Measurements from ENCODE around the gene OR52B2.
"Not testable (repeated sequence)": the region's sequence is repeated elsewhere in the genome, so short reads cannot be mapped to it uniquely, and the experiment has no call there.

The OR52B2 gene

DNA sequence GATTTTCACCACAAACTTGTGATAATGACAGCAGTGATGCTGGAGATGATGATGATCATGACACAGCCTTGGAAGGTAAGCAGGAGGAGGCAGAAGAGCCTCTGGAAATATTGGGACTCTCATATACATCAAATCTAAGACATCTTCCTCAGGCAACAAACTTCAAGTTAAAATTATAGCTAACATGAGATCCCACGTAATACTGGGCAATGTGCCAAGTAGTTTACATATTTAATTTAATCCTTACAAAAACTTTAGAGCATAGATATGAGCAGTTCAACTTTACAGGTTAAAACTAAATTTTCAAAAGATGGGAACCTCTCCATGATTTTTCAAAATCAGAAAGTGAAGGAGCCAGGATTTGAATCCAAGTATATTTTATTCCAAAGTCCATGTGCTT is 19.0 kb downstream of the OR52B2 start:
- no peak for DNase-seq

DNA sequence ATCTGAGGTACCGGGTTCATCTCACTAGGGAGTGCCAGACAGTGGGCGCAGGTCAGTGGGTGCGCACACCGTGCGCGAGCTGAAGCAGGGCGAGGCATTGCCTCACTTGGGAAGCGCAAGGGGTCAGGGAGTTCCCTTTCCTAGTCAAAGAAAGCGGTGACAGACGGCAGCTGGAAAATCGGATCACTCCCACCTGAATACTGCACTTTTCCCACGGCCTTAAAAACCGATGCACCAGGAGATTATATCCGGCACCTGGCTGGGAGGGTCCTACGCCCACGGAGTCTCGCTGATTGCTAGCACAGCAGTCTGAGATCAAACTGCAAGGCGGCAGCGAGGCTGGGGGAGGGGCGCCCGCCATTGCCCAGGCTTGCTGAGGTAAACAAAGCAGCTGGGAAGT is 26.4 kb downstream of the OR52B2 start:
- DNase-seq, result not testable (repeated sequence)

DNA sequence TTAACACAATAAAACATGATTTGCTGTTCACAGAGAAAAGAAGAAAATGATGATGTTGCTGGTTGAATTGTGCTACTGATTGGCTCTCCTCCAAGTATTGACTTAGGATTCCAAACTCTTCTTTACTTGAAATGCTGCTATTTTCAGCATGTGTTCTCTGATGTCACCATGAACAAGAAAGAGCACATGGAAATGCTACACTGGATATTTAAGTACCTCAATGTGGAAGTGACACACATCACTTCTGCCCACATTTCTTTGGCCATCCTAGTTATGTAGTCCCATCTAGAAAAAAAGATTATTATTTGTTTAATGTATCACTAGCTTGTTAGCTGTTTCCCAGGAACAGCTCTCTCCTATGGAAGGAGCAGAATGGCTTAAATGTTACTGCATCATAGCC is 27.2 kb downstream of the OR52B2 start:
- DNase-seq, result no peak

DNA sequence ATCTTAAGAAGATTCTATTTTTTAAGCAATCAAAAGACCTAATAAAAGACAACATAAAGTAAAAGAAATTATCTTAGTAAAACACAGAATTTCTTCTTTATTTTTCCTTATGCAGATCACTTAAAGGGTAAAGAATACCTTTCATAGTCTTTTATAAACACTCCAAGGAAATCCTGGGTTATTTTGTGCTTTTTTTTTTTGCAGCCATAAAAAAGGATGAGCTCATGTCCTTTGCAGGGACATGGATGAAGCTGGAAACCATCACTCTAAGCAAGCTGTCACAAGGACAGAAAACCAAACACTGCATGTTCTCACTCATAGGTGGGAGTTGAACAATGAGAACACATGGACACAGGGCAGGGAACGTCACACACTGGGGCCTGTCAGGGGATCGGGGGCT is 34.2 kb downstream of the OR52B2 start:
- DNase-seq, result not testable (repeated sequence)

DNA sequence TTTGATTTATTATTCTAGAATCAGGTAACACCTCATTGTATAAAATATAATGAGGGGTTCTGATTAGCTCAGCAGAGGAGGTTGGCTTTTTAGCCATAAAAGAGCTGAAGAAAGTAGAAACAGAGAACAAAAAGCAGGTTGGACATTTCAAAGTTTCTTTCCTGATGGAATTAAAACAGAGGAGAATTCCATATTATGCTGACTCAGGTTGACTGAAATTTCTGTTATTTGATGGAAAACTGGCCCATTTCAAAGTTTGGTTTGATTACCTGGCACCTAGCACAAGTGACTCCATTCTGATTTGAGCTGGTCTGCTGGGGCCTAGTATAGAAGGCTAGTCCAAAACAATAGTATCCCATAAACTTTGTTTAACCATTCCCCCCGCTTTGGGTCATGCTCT is 37.7 kb downstream of the OR52B2 start:
- no peak for DNase-seq

DNA sequence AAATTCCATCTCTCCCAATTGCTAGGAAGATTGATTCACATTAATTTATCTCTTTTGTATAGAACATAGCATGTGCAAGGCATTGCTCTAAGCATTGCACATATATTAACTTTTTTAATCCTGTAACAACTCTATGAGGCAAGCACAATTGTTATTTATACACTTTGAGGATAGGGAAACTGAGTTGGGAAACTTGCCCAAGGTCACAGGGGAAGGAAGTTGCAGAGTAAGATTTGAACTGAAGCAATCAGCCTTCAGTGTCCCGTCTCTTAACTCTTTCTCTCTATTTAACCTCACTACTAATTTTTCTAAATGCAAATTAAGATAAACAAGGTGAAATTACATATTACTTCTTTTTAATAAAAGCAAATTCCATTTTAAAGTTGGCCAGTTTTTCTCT is 40.5 kb downstream of the OR52B2 start:
- no peak for DNase-seq

DNA sequence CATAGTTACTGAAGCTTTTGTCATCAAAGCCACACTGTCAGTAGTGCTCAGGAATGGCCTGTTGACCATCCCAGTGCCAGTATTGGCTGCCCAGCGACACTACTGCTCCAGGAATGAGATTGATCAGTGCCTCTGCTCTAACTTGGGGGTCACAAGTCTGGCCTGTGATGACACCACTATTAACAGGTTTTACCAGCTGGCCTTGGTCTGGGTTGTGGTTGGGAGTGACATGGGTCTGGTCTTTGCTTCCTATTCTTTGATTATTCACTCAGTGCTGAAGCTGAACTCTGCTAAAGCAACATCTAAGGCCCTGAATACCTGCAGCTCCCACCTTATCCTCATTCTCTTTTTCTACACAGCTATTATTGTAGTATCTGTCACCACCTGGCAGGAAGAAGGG is 41.1 kb downstream of the OR52B2 start:
- no peak for DNase-seq

DNA sequence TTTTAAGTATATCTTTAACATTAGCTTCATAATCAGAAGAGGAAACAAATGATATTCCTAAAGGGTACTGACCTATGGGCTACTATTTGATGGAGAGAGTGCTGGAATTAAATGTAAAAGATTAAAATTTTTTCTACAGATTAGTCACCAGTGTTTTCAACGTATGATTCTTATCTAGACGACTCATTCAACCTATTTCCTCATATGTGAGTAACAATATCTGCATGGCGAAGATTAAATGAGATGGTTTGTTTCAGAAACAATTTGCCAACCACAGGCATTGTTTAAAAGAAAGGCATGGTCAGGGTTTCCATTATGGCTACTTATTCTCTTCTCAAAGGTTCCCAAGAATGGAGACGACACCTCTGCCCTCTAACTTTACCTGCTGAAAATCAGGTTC is 42.2 kb downstream of the OR52B2 start:
- DNase-seq, result no peak

DNA sequence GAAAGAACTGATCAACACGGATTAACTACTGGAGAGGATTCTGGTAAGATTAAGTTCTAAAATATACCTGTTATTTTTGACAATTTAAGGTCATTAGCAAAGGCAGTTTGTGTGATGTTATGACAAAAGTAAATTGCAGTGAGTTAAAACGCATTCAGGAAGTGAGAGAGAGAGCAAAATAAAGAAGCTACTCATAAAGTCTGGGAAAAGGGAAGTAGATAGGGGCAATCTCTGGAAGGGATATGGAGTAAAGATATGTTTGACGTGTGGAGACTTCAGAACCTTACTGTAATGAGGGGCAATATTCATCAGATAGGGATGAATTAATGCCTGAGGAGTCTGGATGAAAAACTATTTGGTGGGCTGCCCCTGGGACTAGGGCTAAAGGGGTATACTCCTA is 45.9 kb downstream of the OR52B2 start:
- no peak for DNase-seq

Measured in NCI-H1436 treated with DMSO at 0.1 percent for 48 hours (cell line).